H1 (cell line): ENCODE results near the gene NET1. TPM values are rescaled to one million over a fixed set of nuclear protein-coding genes. Genes with fewer than 3 reads are reported as not detected.

Experiments
- FOSL1 ChIP-seq: IDR thresholded peaks from 2 replicates; pipeline ENCODE4 v1.6.1; 2011; ENCODE audit warnings: mild to moderate bottlenecking, low read depth, low read length, moderate library complexity; ENCODE audit not compliant: insufficient read depth
- RXRA ChIP-seq: IDR thresholded peaks from 2 replicates; pipeline ENCODE4 v1.6.1; 2011; ENCODE audit warnings: low read depth, mild to moderate bottlenecking, low read length, moderate library complexity; ENCODE audit not compliant: insufficient read depth
- polyA plus RNA-seq, 7 experiments: library from polyadenylated mRNA; depleted of rRNA in 3 of 7; stranded (reverse) in 5 of 7; unstranded in 2 of 7; fragments of >200 nt in 5 of 7; fragments of 200-250 nt in 2 of 7; gene quantifications; 1 replicate in 5 of 7; 2 replicates in 1 of 7; 4 replicates in 1 of 7; pipeline versions ENCODE4 v1.2.1 to v1.2.3, GENCODE V29; 2011 to 2013; ENCODE audit warnings: missing spikeins in 2 of 7, mixed read lengths in 2 of 7
- total RNA-seq: library from RNA; stranded (reverse); fragmentation: NEBNext Ultra II Directional; extraction: Animal tissue kit (Norgen Biotek cat#: 25700); gene quantifications from 2 replicates; pipeline ENCODE4 v1.2.1, GENCODE V29; 2021

Gene NET1
- total and polyA plus RNA-seq, 2 of the 8 experiments (the other 6 are each of a cell fraction or from before 2014, with no cell fraction given), result 21.5 to 117 TPM

- TF ChIP-seq RXRA (no peak), FOSL1 (no peak)
Observed at GRCh38 chr10:5393529-5393928, 18.8 kb upstream of the NET1 start (continued).
